GM12878 (cell line): Measurements from ENCODE around the gene BANP. TPM values are rescaled to one million over a fixed set of nuclear protein-coding genes. Genes with fewer than 3 reads are reported as not detected.

Experiments used
- CEBPZ ChIP-seq: fragments of 150-350 bp; IDR thresholded peaks from 2 replicates; pipeline ENCODE4 v1.6.1; 2016; ENCODE audit warnings: low read depth, low read length
- CREM ChIP-seq: IDR thresholded peaks from 2 replicates; pipeline ENCODE4 v1.6.1; 2014; ENCODE audit warnings: antibody characterized with exemption, low read depth
- CTCF ChIP-seq, 3 experiments: IDR thresholded peaks in 2 of 3; conservative IDR thresholded peaks in 1 of 3; 2 replicates each; pipeline ENCODE4 v1.5.1; 2011; ENCODE audit warnings: low read depth in 3 of 3, low read length in 3 of 3, mild to moderate bottlenecking in 3 of 3, control low read depth in 2 of 3, moderate library complexity in 2 of 3, inconsistent platforms in 1 of 3, mixed read lengths in 1 of 3; ENCODE audit not compliant: control insufficient read depth in 2 of 3, insufficient read depth in 1 of 3; ENCODE audit errors: extremely low read depth in 1 of 3
- E2F4 ChIP-seq: IDR thresholded peaks from 2 replicates; pipeline ENCODE4 v1.6.1; 2012; ENCODE audit warnings: low read depth, low read length, improper control_type of control experiment
- ETV6 ChIP-seq, 2 experiments: fragments of 450-650 bp in 1 of 2; IDR thresholded peaks in 1 of 2; conservative IDR thresholded peaks in 1 of 2; 2 replicates each; pipeline ENCODE4 v1.6.1; 2014; ENCODE audit warnings: antibody characterized with exemption in 1 of 2, borderline replicate concordance in 1 of 2, low read depth in 1 of 2, mild to moderate bottlenecking in 1 of 2, moderate library complexity in 1 of 2
- HCFC1 ChIP-seq: fragments of 150-350 bp; IDR thresholded peaks from 2 replicates; pipeline ENCODE4 v1.6.1; 2014; ENCODE audit warnings: low read length
- IRF4 ChIP-seq: IDR thresholded peaks from 2 replicates; pipeline ENCODE4 v1.6.1; 2011; ENCODE audit warnings: low read depth, low read length
- JUNB ChIP-seq: IDR thresholded peaks from 2 replicates; pipeline ENCODE4 v1.6.1; 2016; ENCODE audit warnings: antibody characterized with exemption, mild to moderate bottlenecking
- NR2F1 ChIP-seq: fragments of 450-650 bp; conservative IDR thresholded peaks from 2 replicates; pipeline ENCODE4 v1.6.1; 2017; ENCODE audit warnings: mild to moderate bottlenecking
- SMC3 ChIP-seq: IDR thresholded peaks from 2 replicates; pipeline ENCODE4 v1.6.1; 2011; ENCODE audit warnings: low read length, improper control_type of control experiment, borderline replicate concordance
- SP1 ChIP-seq: IDR thresholded peaks from one replicate; pipeline ENCODE4 v1.6.1; 2011; ENCODE audit warnings: low read depth, low read length
- SREBF2 ChIP-seq: IDR thresholded peaks from 2 replicates; pipeline ENCODE4 v1.6.1; 2012; ENCODE audit warnings: mild to moderate bottlenecking, low read length
- STAT1 ChIP-seq: fragments of 450-650 bp; conservative IDR thresholded peaks from 2 replicates; pipeline ENCODE4 v1.6.1; 2014; ENCODE audit warnings: antibody characterized with exemption, mild to moderate bottlenecking
- TAF1 ChIP-seq: IDR thresholded peaks from 2 replicates; pipeline ENCODE4 v1.6.1; 2011; ENCODE audit warnings: mild to moderate bottlenecking, low read depth, low read length, borderline replicate concordance
- polyA plus RNA-seq, 11 experiments: library from polyadenylated mRNA; depleted of rRNA in 4 of 11; unstranded in 6 of 11; stranded (reverse) in 5 of 11; fragments of >200 nt; fragmentation: Nextera tagmentation in 4 of 11; fragmentation: Illumina TruSeq in 1 of 11; extraction: Ambion mirVana in 4 of 11; extraction: Trizol in 1 of 11; gene quantifications; 1 replicate in 1 of 11; 2 replicates in 10 of 11; pipeline versions ENCODE4 v1.2.1 to v1.2.3, GENCODE V29; 2011 to 2016; ENCODE audit warnings: inconsistent platforms in 2 of 11, missing spikeins in 2 of 11, low read depth in 1 of 11
- total RNA-seq, 4 experiments: library from RNA; depleted of rRNA in 3 of 4; stranded (reverse); fragments of >200 nt in 3 of 4; fragmentation: Illumina TruSeq in 1 of 4; extraction: Trizol in 1 of 4; gene quantifications; 2 replicates each; pipeline versions ENCODE4 v1.2.1 to v1.2.3, GENCODE V29; 2013 to 2021
- TF ChIP-seq, protein P1 (sequence below): fragments of 450-650 bp; IDR thresholded peaks from 2 replicates; pipeline ENCODE4 v1.6.1; 2014; ENCODE audit warnings: mild to moderate bottlenecking
- TF ChIP-seq, protein P2 (sequence below): IDR thresholded peaks from 2 replicates; pipeline ENCODE4 v1.6.1; 2012; ENCODE audit warnings: improper control_type of control experiment, low read depth, low read length; ENCODE audit not compliant: insufficient replicate concordance

Gene BANP
- total and polyA plus RNA-seq, 10 of the 15 experiments (the other 5 are each of a cell fraction or from before 2014, with no cell fraction given), result 3.9 to 21.9 (median 12.2) TPM

DNA sequence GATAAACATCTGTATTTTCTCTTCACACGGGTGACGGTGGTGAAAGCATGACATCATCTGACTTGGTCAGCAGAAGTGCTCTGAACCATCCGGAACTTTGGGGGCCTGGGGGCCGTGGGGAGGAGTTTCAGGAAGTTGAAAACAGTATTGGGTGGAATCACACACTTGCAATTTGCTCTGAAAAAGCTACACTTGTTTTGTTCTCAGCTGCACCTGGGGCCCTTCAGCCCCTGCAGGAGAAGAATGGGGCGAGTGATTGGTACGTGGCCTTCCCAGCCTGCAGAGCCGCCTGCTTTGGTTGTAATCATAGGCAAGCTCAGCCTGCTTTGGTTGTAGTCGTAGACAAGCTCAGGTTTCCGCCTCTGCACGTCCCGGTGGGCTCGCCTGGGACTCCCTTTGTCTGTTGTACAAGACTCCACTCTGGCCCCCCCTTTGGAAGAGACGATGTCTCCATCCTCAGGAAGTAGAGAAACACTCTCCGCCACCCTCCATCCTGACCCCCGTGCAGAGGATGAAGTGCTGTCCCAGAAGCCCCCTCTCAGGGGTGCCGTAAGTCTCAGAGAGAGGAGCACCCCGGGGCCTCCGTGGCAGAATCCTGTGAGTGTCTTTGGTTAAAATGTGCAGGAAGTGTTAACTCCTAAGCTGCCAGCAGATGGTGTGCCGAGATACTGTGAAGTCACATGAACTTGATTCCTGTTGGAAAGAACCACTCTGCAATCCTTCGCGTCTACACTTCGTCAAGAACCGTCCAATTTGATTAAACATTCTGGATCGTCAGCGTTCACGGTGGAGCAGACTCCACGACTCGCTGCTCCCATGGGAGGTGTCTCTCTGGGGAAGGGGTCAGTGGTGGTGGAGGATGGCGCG lies 5.4 kb downstream of the BANP start (continued):
- TF ChIP-seq CTCF (IDR thresholded peaks at IDR 0.05 in 2 of 3, conservative IDR thresholded peaks at IDR 0.05 in 1 of 3; ENCODE audit: control insufficient read depth in 2 of 3, extremely low read depth in 1 of 3, insufficient read depth in 1 of 3, low read depth in 3 of 3, low read length in 3 of 3) (peak; percentile 43 to 69 (median 47); a peak in 5 of 6 replicates), CREM (peak; percentile 91), SP1 (no peak), STAT1 (no peak), SREBF2 (no peak), NR2F1 (no peak), JUNB (peak; percentile 52; the same call in 1 of the 2 replicates), ETV6 (conservative IDR thresholded peaks at IDR 0.05 in 1 of 2, IDR thresholded peaks at IDR 0.05 in 1 of 2; ENCODE audit: borderline replicate concordance in 1 of 2, low read depth in 1 of 2) (peak in 1 of 2 experiments; percentile 40; a peak in 1 of 4 replicates), IRF4 (0 out of 2 replicates have a peak, but pooled peaks have one; percentile 22), TAF1 (0 out of 2 replicates have a peak, but pooled peaks have one; percentile 39), SMC3 (peak; percentile 45; the same call in 1 of the 2 replicates), CEBPZ (no peak), E2F4 (no peak), HCFC1 (no peak)
- TF ChIP-seq, protein P1, sequence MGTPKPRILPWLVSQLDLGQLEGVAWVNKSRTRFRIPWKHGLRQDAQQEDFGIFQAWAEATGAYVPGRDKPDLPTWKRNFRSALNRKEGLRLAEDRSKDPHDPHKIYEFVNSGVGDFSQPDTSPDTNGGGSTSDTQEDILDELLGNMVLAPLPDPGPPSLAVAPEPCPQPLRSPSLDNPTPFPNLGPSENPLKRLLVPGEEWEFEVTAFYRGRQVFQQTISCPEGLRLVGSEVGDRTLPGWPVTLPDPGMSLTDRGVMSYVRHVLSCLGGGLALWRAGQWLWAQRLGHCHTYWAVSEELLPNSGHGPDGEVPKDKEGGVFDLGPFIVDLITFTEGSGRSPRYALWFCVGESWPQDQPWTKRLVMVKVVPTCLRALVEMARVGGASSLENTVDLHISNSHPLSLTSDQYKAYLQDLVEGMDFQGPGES, result no peak
- TF ChIP-seq, protein P2, sequence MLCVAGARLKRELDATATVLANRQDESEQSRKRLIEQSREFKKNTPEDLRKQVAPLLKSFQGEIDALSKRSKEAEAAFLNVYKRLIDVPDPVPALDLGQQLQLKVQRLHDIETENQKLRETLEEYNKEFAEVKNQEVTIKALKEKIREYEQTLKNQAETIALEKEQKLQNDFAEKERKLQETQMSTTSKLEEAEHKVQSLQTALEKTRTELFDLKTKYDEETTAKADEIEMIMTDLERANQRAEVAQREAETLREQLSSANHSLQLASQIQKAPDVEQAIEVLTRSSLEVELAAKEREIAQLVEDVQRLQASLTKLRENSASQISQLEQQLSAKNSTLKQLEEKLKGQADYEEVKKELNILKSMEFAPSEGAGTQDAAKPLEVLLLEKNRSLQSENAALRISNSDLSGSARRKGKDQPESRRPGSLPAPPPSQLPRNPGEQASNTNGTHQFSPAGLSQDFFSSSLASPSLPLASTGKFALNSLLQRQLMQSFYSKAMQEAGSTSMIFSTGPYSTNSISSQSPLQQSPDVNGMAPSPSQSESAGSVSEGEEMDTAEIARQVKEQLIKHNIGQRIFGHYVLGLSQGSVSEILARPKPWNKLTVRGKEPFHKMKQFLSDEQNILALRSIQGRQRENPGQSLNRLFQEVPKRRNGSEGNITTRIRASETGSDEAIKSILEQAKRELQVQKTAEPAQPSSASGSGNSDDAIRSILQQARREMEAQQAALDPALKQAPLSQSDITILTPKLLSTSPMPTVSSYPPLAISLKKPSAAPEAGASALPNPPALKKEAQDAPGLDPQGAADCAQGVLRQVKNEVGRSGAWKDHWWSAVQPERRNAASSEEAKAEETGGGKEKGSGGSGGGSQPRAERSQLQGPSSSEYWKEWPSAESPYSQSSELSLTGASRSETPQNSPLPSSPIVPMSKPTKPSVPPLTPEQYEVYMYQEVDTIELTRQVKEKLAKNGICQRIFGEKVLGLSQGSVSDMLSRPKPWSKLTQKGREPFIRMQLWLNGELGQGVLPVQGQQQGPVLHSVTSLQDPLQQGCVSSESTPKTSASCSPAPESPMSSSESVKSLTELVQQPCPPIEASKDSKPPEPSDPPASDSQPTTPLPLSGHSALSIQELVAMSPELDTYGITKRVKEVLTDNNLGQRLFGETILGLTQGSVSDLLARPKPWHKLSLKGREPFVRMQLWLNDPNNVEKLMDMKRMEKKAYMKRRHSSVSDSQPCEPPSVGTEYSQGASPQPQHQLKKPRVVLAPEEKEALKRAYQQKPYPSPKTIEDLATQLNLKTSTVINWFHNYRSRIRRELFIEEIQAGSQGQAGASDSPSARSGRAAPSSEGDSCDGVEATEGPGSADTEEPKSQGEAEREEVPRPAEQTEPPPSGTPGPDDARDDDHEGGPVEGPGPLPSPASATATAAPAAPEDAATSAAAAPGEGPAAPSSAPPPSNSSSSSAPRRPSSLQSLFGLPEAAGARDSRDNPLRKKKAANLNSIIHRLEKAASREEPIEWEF, result no peak
